Keratinocyte (primary cell): Measurements from ENCODE around the gene TYSND1.

Experiments used
- EZH2 ChIP-seq: IDR thresholded peaks from one replicate; pipeline ENCODE4 v1.6.1; 2012; ENCODE audit warnings: inconsistent platforms, mild to moderate bottlenecking, low read length, moderate library complexity
- TF ChIP-seq, protein P1 (sequence below), 3 experiments: IDR thresholded peaks in 1 of 3; conservative IDR thresholded peaks in 1 of 3; optimal IDR thresholded peaks in 1 of 3; 2 replicates in 2 of 3; 3 replicates in 1 of 3; pipeline versions ENCODE3 to v1.5.1; 2011; ENCODE audit warnings: low read length in 3 of 3, mild to moderate bottlenecking in 3 of 3, moderate library complexity in 2 of 3, control low read depth in 1 of 3, inconsistent platforms in 1 of 3; ENCODE audit not compliant: insufficient read depth in 2 of 3; ENCODE audit errors: extremely low read depth in 1 of 3

DNA sequence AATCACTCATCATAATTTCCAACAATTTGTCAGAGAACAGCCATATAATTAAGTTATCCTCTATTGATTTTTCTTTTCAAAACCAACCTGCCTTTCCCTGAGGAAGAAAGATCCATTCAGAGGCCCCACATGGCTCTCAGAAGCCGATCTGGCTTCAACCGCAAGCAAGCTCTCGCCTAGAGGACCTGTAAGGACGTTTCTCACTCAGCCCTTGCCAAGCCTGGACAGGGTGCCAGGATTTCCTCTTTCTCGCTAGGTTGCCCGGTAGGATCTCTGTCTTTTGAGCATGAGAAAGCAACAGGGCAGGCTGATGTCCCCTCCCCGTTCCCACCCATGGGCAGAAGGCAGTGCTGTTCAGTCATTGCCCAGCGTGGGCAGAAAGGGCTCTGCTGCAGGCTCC lies 26.9 kb downstream of the TYSND1 start:
- TF ChIP-seq, protein P1, sequence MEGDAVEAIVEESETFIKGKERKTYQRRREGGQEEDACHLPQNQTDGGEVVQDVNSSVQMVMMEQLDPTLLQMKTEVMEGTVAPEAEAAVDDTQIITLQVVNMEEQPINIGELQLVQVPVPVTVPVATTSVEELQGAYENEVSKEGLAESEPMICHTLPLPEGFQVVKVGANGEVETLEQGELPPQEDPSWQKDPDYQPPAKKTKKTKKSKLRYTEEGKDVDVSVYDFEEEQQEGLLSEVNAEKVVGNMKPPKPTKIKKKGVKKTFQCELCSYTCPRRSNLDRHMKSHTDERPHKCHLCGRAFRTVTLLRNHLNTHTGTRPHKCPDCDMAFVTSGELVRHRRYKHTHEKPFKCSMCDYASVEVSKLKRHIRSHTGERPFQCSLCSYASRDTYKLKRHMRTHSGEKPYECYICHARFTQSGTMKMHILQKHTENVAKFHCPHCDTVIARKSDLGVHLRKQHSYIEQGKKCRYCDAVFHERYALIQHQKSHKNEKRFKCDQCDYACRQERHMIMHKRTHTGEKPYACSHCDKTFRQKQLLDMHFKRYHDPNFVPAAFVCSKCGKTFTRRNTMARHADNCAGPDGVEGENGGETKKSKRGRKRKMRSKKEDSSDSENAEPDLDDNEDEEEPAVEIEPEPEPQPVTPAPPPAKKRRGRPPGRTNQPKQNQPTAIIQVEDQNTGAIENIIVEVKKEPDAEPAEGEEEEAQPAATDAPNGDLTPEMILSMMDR (optimal IDR thresholded peaks at IDR 0.05 in 1 of 3, IDR thresholded peaks at IDR 0.05 in 1 of 3, conservative IDR thresholded peaks at IDR 0.05 in 1 of 3; ENCODE audit: extremely low read depth in 1 of 3, insufficient read depth in 2 of 3, low read length in 3 of 3): no peak
- TF ChIP-seq EZH2: no peak
